Stimulated activated CD4-positive, alpha-beta T cell treated with anti-CD3 and anti-CD28 coated beads, Interleukin-4, amount 100 ng/mL, for 4 hours (primary cell): ENCODE data around the gene NPHP4.

Source experiments
- DNase-seq, 2 experiments: peaks; one replicate each; pipeline ENCODE4 v3.0.0-alpha.2; 2020

NPHP4 gene

DNA sequence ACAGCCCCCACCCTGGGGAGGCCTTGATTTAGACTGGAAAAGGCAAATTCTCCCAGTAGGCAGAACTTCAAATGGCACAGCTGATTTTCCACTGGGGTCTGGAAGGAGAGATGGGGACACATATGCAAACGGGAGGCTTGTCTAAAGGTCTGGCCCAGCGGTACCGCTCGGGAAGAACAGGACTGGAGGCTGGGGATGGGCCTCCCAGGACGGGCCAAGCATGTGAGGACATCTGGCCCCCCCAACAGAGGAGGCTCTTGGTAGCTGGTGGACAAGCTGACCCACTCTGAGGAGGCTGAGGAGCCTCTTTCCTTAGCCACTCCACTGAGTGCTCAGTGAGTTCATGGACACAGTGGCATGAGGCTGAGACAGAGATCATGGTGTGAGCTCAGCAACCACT is 170.0 kb downstream of the NPHP4 start:
- DNase-seq: no peak

DNA sequence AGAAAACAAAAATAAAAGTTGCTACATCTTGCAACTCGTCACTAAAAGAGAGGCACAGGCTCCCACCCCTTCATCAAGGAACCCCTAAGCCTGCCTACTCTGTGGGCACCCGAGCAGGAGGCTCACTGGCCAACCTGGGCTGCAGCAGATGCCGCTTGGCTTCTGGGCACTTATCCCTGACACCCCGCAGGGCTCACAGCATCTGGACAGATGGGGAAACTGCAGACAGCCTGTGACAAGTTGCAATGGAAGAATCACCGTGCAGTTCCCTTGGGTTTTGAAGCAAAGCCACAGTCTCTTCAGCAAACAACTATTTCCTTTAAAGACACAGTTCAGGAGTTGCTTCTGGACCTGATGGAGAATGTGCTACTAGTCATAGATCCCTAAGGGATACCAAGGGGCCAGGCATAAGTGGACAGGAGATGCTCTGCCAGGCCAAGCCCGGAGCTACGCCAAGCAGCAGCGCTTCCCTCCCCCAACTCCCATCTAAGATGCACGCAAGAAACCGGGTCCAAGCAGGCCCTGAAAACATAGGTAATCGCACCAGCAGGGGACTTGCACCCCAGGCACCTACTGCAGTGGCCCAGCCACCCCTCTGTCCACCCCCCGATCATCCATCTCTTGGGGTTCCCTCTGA is 170.6 kb downstream of the NPHP4 start:
- no peak for DNase-seq

DNA sequence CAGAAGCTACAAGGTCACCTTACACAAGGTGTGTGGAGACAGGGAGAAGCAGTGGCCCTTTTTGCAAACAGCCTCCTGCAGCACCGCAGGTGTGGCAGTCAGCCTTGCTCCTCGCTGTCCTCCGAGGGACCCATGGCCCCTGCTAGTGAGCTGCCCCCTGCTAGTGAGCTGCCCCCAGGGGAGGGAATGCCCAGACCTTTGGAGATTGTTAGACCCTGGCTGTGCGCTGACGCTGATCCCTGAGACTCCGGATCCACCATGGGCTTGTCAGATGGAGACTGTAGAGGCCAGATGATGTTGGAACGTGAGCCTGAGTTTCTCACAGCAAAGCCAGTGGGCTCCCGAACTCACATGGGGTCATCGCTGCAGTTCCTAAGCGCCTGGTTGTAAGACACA is 172.2 kb downstream of the NPHP4 start:
- no peak for DNase-seq

GRCh38 chr1:5819391-5820025 is 172.7 kb downstream of the NPHP4 start:
- no peak for DNase-seq

DNA sequence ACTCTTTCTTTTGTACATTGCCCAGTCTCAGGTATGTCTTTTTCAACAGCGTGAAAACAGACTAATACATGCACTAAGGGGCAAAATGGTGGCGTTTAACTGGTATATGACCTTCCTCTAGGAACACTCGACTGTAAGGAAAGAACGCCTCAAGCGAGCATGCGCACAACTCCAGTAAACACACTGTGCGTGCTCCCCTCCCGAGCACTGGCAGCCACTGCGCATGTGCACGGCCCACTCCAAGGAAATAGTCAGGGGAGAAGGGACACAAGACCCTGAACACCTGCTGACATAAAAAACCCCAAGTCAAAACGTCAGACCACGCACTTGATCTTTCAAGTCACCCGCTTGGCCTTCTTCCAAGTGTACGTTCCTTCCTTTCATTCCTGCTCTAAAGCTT is 173.5 kb downstream of the NPHP4 start:
- DNase-seq: no peak

- DNase-seq: no peak
Observed at GRCh38 chr1:5815716-5816115, 176.5 kb downstream of the NPHP4 start.

DNA sequence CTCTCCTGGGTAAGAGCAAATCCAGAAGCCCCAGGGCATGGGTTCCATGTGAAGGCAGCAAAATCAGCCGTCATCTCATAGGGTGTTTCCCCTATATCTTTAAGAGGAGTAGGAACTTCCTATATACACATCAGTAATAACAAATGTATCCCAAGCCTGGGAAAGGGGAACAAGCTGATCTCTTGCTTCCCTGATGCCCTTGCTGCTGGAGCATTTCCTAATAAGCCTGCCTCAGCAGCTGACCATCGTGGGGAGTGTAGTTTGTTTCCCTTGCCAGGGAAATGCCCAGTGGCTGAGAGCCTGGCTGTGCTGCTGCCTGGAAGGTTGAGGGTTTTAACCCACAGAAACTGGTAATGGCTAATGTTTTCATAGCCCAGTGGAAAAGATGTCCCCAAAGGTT is 177.0 kb downstream of the NPHP4 start:
- DNase-seq: no peak

DNA sequence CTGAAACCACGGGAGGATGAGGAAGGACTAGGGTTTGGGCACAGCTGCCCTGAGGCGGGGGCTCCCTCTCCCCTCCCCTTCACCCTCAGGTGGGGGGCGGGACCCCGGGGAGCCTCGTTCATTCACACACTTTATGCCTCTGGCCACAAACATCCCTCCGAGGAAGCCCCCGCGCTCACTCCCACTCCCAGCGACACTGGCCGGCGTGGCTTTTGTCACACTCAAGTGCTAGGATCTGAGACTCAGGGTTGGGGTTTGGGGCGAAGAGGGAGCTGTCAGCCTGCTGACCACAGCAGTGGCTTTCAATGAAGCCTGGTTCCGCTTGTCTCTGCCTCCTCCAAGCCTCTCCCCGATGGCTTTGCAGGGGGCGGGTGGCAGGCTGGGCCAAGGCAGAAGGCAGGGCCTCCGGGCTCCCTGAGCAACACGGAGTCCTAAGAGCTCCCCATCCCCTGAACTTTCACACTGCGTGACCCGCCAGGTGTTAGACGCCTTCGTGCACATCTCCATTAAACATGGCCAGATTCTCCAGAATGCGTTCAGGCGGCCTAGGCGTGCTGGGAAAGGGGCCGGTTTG is 178.1 kb downstream of the NPHP4 start:
- DNase-seq: no peak

DNA sequence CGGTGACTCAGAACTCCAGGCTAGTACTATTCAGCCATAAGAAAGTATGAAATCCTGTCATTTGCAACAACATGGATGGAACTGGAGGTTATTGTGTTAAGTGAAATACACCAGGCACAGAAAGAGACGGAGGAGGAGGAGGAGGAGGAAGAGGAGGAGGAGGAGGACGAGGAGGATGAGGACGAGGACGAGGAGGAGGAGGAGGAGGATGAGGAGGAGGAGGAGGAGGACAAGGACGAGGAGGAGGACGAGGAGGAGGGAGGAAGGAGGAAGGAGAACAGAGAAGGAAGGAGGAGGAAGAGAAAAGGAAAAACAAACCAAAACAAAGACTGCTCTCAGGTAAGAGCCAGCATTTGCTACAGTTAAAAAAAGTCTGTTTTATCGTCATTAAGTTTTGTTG is 178.7 kb downstream of the NPHP4 start:
- no peak for DNase-seq
